ENCODE measurements around the gene LAMA2. TPM values are rescaled to one million over a fixed set of nuclear protein-coding genes. Genes with fewer than 3 reads are reported as not detected.
A peak's percentile ranks its signal among the peaks of the same experiment; 100 is the strongest.

The LAMA2 gene
- total RNA-seq, 2 donors from 2014 or later: 7.0 to 14.4 TPM

DNA sequence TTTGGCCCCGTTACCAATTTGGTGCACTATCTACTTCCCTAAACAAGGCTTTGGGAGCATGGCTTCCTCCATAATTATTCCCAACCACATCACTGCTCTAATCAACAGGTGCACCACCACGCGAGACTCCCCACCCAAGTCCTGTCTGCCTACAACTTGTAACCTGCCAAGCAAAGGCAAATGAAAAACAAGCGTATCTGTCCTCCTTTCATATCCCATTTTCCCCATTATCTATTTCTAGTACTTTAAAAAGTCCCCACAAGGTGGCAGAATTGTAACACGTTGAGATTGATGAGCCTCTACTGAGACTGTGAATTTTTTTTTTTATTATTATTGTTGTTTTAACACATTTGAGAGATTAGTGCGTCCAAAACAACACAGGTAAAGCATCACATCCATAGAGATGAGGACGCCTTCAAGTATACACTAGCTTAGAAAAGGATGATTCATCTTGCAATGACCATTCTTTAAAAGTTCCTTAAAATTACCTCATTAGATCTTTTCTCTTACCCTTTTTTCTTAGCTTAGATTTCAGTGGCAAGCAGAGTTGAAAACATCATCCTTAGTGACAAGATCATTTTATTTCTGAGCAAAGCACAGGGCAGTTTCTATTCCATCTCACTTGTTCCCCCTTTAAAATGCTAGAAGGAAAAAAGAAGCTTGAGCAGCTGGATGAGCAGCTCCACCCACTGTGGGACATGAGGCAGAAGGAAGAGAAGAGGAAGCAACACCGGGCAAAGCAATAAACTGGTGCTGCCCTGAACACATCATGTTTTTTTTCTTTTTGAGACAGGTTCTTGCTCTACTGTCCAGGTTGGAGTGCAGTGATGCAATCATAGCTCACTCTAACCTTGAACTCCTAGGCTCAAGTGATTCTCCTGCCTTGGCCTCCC is 616.3 kb downstream of the LAMA2 start:
- ATAC-seq: peak; percentile 83
- peak in 1 of 2 donors; percentile 18 for DNase-seq
- intact Hi-C loops (cut with DNase I, micrococcal nuclease): loop anchor here in 1 of 2 donors (5.0 kb wide), 1 partner anchor 78 kb away; no protein-coding TSS in a partner anchor

DNA sequence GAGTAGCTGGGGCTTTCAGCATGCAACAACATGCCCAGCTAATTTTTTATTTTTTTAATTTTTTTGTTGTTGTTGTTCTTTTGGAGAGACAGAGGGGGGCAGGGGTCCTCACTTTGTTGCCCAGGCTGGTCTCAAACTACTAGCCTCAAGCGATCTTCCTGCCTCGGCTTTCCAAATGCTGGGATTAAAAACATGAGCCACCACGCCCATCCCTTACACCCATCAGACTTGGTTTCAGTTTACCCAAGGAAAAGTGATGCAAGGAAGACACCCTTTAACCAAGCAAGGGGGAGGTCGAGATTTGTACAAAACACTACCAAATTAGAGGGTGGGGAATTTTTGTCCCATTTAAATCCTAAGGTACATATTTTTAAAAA is 616.9 kb downstream of the LAMA2 start:
- no peak for ATAC-seq
- no peak for DNase-seq
- intact Hi-C loops (cut with DNase I, micrococcal nuclease): loop anchor here in 1 of 2 donors (5.0 kb wide), 1 partner anchor 77 kb away; no protein-coding TSS in a partner anchor

DNA sequence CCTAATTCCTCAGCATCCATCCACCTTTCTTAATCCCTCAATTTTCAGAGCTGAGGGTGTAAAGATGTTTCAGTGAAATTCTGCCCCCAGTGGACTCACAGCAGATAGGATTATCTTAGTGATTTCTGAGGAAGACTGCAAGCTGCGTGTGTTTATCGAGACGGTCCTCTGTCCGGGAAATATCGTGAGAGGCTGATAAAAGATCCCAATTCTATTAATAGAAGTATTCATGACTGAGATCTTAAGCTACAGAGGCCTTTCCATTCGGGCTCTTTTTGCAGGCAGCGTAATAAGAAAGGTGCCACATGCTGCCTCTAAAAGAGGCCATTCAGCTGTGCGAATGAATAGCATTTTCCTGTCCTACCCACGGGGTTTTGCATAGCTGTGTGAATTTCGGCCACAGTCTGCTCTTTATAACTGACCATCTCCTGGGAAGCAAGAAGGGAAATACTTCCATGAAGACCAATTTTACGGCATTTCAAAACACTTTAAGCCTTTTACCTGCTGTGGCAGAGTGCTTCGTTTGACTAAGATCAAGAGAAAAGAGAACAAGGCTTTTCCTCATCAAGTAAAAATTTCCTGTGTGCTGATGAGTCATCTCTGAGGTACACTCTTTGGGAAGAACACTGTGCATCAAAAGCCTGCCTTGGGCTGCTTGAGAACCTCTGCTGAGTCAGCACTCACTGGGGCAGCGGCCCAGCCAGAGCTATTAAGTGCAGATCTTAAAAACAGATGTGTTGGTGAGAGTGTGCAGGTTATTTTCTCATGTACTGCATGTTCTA is 618.2 kb downstream of the LAMA2 start:
- ATAC-seq (no peak), DNase-seq (no peak)
- intact Hi-C loops (cut with DNase I, micrococcal nuclease): no loop called here

DNA sequence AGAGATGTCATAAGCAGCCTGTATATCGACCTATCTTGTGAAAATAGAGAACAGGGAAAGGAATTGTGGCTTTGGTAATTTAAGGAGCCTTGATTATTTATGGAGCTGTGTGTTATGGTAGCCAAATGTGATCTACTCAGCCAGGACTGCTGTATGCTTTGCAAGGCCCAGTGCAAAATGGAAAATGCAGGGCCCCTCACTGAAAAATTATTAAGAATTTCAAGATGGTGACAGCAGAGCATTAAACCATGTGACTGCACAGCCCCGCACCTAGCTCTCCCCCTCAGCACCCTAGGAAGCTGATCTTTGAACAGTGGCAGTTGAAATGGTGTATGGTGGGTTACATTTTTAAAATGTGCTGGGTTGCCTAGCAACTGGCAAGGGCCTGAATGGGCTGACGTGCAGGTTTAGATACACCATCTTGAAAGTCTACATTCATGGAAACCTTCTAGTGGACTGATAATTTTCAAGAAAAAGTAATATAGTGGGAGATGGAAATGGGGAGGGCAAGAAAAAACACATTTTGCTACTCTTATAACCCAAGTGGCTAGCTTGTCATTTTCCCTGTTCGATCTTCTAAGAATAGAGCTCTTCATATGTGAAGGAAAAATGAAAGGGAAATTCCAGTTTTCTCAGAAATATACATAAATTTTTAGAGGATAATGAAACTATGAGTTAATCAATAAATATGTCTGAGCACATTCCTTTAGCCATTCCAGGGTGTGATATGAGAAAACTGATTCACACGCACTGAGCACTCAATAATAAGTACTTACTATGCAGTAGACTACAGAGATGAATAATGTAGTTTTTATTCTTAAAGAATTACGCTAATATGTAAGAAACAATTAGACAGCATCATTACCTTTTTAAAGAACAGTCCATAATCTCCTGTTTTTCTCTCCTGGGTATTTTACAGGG is 619.1 kb downstream of the LAMA2 start:
- ATAC-seq: no peak
- intact Hi-C loops (cut with DNase I, micrococcal nuclease): no loop called here
- DNase-seq: no peak

DNA sequence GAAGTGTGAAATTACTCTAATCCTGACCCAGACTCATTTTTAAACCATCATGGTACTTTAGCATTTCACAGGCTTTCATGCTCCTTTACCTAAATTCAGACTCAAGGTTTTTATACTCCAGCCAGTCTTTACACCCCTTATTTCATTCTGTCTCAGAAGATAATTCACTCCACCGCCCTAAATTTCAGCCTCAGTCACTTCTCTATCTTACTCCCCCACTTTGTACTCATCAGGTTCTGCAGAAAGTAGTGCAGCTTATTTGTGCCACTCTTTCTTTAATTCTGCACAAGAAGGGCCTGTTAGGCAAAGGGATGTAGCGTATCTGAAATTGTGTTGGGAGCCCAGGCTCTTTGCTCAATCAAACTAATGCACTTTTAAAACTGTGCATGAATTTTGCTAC is 621.5 kb downstream of the LAMA2 start:
- ATAC-seq: no peak
- intact Hi-C loops (cut with DNase I, micrococcal nuclease): no loop called here
- DNase-seq: no peak

DNA sequence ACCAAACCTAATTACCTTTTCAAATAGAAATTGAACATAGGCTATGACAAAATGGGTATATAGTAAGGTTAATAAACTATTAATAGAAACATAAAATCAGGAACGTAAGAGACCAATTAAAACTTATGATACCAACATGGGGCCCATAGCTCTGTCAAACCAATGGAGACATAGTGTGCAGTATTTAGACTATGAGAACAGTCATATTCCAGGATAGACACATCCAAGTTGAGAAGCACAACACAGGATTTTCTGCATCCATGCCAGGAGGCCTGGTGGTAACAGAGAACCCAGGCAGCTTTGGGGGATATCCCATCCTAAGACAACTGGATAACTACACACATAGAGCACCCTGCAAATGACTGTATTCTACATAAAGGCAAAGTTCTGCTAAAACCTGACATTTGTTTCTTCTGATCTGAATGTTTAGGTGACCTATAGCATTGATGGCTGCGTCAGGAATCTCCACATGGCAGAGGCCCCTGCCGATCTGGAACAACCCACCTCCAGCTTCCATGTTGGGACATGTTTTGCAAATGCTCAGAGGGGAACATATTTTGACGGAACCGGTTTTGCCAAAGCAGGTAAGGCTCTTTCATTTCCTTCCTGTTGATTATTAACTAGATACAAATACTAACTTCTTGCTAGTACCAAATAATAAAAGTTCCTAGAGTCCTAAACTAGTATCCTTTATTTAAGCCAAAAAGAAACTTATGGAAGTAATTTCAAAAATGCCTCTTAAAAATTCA is 624.3 kb downstream of the LAMA2 start:
- DNase-seq (no peak), ATAC-seq (no peak)
- intact Hi-C loops (cut with DNase I, micrococcal nuclease): no loop called here

DNA sequence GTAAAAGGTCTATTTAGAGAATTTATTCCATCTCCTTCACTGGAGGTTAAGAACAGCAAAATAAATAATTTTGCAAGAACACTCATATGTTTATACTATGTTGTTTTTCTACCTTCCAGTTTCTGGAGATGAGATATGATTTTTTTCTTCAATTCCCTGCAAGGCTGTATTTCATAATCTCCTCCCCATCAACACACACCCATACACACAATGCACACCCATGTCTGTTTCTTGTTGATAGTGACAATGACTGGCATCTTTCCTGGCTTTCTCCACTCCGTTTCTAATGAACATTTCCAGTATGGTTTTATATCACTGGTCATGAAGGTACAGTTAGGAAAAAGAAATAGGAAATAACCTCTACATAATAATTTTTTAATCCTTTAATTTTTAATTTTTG is 624.9 kb downstream of the LAMA2 start:
- DNase-seq (no peak), ATAC-seq (no peak)
- intact Hi-C loops (cut with DNase I, micrococcal nuclease): no loop called here

DNA sequence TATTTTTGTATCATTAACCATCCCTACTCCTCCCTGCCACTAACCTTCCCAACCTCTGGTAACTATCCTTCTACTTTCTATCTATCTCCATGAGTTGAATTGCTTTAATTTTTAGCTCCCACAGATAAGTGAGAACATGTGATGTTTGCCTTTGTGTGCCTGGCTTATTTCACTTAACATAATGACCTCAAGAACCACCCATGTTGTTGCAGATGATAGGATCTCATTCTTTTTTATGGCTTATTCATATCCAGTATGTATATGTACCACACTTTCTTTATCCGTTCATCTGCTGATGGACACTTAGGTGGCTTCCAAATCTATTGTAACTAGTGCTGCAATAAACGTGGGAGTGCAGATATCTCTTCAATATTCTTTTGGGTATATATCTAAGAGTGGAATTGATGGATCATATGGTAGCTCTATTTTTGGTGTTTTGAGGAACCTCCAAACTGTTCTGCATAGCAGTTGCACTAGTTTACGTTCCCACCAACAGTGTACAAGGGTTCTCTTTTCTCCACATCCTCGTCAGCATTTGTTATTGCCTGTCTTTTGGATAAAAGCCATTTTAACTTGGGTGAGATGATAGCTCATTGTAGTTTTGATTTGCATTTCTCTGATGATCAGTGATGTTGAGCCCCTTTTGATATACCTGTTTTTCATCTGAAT is 625.7 kb downstream of the LAMA2 start:
- intact Hi-C loops (cut with DNase I, micrococcal nuclease): no loop called here
- ATAC-seq (no peak), DNase-seq (no peak)

DNA sequence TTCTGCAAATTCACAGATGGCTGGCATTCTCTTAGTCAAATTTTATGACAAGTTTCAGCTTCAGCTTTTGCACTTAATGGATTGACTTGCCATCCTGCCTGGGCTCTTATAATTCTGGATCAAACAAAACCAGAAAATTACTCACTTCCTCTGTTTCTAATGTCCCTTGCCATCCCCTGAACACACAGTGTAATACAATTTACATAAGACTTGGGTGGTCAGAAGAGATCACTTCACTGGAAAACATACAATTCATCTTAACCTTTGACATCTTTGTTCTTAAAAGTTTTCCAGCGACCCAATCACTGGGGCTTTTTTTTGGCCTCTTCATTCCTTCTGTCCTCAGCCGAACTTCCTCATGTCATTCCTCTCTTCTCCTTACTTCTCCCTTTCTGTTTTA is 628.0 kb downstream of the LAMA2 start:
- ATAC-seq (no peak), DNase-seq (no peak)
- intact Hi-C loops (cut with DNase I, micrococcal nuclease): no loop called here

DNA sequence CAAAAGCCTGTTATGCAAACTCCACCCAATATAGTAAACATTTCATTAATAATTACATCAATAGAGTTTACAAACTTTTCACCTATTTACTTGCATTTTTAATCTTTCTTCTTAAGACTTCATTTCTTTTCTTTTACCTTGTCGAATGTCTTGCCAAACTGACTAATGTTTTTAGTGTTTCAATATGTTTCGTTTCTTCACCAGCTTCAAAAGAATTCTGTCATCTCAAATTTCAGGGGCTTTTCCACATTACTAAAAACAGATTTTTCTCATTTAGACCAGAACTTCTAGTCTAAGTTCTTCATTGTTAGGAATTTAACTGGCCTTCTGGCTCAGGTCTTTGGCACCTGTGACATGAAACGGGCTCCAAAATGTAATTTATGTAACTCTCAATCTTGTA is 630.5 kb downstream of the LAMA2 start:
- intact Hi-C loops (cut with DNase I, micrococcal nuclease): no loop called here
- no peak for DNase-seq
- ATAC-seq: no peak

DNA sequence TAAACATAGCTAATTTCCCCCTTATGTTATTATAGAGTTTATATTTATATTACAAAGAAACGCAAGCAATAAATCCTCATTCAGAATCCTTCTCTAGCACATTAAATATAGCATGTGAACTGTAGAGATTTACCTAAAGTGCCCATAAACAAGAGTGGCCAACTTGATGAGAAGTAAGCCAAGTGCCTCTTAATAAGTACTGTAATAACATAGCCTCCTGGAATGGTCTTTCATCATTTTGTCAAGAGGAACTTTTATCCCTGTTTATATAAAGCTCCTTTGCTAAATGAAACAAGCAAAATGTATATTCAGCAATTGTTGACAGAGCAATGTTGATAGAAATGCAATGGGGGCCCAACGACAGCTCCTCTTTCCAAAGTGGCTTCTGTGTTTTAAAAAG is 632.1 kb downstream of the LAMA2 start:
- ATAC-seq: no peak
- intact Hi-C loops (cut with DNase I, micrococcal nuclease): no loop called here

DNA sequence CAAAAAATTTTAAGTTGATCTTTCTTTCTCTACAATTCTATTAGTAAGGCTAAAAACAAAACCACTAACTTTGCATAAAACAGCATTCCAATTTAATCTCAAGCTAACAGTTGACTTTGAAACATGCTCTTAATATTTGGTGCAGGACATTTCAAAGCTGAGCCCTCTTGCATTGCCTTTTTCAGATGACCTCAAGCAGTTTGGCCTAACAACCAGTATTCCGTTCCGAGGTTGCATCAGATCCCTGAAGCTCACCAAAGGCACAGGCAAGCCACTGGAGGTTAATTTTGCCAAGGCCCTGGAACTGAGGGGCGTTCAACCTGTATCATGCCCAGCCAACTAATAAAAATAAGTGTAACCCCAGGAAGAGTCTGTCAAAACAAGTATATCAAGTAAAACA is 633.1 kb downstream of the LAMA2 start:
- DNase-seq (no peak), ATAC-seq (no peak)
- intact Hi-C loops (cut with DNase I, micrococcal nuclease): no loop called here

More for the DNA sequence above, 632.1 kb downstream of the LAMA2 start:
- DNase-seq: no peak

DNA sequence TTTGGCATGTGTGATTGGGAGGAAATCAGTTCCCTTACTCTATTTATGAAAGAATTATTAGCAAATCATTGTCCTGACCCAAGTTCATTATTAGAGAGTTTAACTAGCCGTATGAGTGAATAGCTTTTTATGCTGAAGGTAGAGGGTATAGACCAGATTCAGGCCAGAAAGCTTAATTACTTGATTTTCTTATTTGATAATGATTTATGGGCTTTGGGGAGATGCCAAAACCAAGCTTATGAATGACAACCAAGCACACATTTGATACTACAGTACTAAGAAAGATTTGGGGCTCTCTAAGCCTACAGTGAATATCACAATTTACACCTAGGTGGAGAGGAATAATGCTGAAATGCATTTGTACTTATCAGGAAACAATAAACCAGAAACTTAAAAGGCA is 633.8 kb downstream of the LAMA2 start:
- no peak for ATAC-seq

DNA sequence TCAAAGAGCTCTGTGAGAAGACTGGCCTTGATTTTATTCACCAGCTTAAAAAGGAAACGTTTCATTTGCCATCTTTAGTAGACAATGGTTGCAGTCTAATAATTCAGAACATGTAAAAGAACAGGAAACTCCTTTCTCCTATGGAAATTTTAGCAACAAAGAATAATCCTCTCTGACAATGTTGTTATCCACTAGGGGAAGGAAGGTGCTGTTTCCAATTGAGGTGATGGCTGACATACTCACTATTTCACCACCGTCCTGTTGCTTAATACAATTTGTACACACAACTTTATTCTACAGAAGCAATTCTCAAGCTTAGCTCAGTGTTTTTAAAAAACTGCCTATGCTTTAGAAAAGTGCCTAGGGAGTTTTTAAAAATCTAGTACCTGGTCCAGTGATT is 634.4 kb downstream of the LAMA2 start:
- no peak for ATAC-seq
- no peak for DNase-seq
- intact Hi-C loops (cut with DNase I, micrococcal nuclease): no loop called here

More for the DNA sequence above, 633.8 kb downstream of the LAMA2 start:
- intact Hi-C loops (cut with DNase I, micrococcal nuclease): no loop called here
- no peak for DNase-seq

DNA sequence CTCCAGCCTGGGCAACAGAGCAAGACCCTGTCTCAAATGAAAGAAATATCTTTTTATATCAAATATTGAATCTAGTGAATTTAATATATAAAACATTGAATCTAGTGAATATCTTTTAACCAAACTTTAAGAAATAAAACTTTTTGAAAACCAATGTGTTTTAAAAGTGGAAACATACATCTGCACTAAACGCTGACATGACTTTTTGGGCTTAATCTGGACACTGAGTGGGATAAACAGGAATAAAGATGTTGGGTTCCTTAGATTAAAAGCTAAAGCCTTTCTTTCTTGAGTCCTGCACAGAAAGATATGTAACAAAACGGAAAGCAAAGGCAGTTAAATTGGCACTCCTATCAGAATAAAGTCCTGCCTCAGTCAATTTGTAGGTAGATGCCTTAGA is 636.8 kb downstream of the LAMA2 start:
- intact Hi-C loops (cut with DNase I, micrococcal nuclease): no loop called here
- ATAC-seq (no peak), DNase-seq (no peak)

DNA sequence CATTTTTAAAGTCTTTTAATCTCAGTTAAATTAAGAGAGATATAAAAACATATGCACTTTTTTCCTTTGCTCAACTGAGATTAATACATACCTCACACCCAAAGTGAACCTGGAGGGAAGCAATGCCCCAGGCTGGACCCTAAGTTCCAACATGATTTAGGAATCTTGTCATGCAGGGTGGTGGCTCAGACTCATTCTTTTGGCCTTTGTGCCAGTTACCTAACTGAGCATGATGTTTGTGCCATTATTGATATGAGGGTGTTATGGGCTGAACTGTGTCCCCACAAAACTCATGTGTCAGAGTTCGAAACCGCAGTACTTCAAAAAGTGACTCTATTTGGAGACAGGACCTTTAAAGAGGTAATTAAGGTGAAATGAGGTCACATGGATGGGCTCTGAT is 639.0 kb downstream of the LAMA2 start:
- intact Hi-C loops (cut with DNase I, micrococcal nuclease): no loop called here
- ATAC-seq (no peak), DNase-seq (no peak)

DNA sequence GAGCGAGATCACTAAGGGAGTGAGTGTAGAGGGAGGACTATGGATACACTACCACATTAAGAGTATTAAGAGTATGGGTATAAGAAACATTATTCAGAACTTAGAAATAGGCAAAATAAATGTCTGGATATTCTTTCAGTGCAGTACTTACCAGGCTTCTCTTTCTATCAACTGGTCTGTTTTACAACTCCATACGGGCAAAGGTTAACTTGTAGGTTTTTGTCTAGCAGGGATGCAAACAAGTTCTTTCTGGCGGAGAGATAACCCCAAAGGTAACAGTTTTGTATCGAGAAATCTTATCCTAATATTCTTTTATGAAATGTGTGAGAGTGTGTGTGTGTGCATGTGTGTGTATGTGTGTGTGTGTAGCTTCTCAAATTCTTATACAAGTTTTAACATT is 640.9 kb downstream of the LAMA2 start:
- intact Hi-C loops (cut with DNase I, micrococcal nuclease): no loop called here
- no peak for ATAC-seq
- DNase-seq: no peak

DNA sequence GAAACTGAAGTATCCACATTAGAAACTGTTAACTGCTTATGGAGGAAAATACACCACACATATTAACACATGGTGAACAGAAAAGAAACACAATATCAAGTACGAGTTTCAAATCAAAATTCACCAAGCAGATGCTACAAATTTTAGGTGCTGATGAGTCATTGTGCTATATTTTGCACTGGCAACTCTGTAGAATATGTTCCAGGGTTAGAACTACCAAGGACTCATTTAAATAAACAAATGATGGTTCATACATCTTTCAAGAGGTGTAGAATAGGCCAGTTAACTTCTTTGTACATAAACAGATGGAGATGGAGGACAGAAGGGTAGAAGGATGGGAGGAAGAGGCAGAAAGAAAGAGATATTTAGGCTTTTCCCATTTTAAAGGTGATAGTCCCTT is 642.1 kb downstream of the LAMA2 start:
- DNase-seq (no peak), ATAC-seq (no peak)
- intact Hi-C loops (cut with DNase I, micrococcal nuclease): no loop called here
